Liver (tissue), 3 donors: ENCODE data around the gene GRIN1.

Experiments
- ATF3 ChIP-seq: IDR thresholded peaks from 2 replicates; pipeline ENCODE4 v1.6.1; 2016; ENCODE audit warnings: antibody characterized with exemption
- CTCF ChIP-seq: fragments of 150-350 bp; IDR thresholded peaks from 2 replicates; pipeline ENCODE4 v1.5.1; 2017; ENCODE audit warnings: improper control_type of control experiment, low read depth, low read length; ENCODE audit not compliant: missing input control
- EGR1 ChIP-seq, 2 donors: IDR thresholded peaks; 2 replicates each; pipeline ENCODE4 v1.6.1; 2016 to 2018; ENCODE audit warnings: antibody characterized with exemption in 2 of 2, low read depth in 2 of 2
- GABPA ChIP-seq, 2 donors: IDR thresholded peaks in 1 of 2; conservative IDR thresholded peaks in 1 of 2; 2 replicates each; pipeline ENCODE4 v1.6.1; 2016; ENCODE audit warnings: antibody characterized with exemption in 2 of 2, mild to moderate bottlenecking in 1 of 2, moderate library complexity in 1 of 2
- RAD21 ChIP-seq, 2 donors: IDR thresholded peaks; 2 replicates each; pipeline ENCODE4 v1.6.1; 2016; ENCODE audit warnings: antibody characterized with exemption in 2 of 2, mild to moderate bottlenecking in 2 of 2
- REST ChIP-seq: IDR thresholded peaks from 2 replicates; pipeline ENCODE4 v1.6.1; 2016; ENCODE audit warnings: antibody characterized with exemption, mild to moderate bottlenecking
- RXRA ChIP-seq, 2 donors: IDR thresholded peaks; 2 replicates each; pipeline ENCODE4 v1.6.1; 2017 to 2018; ENCODE audit warnings: antibody characterized with exemption in 2 of 2, mild to moderate bottlenecking in 1 of 2
- TAF1 ChIP-seq: conservative IDR thresholded peaks from 2 replicates; pipeline ENCODE4 v1.6.1; 2016; ENCODE audit warnings: antibody characterized with exemption, mild to moderate bottlenecking
- YY1 ChIP-seq: IDR thresholded peaks from 2 replicates; pipeline ENCODE4 v1.6.1; 2016; ENCODE audit warnings: antibody characterized with exemption, mild to moderate bottlenecking
- donor health status: healthy.
- donor health status: healthy.

- TF ChIP-seq CTCF: no peak
- no peak for TF ChIP-seq EGR1 (IDR thresholded peaks at IDR 0.05; ENCODE audit: low read depth in 2 of 2)
- TF ChIP-seq RAD21 (IDR thresholded peaks at IDR 0.05): no peak
- TF ChIP-seq RXRA (IDR thresholded peaks at IDR 0.05): no peak
- TF ChIP-seq GABPA (IDR thresholded peaks at IDR 0.05 in 1 of 2, conservative IDR thresholded peaks at IDR 0.05 in 1 of 2): no peak
- TF ChIP-seq REST: no peak
- TF ChIP-seq ATF3: no peak
- no peak for TF ChIP-seq YY1
- no peak for TF ChIP-seq TAF1
These were observed 8.7 kb upstream of the GRIN1 start for GRCh38 chr9:137130176-137130755.
